ENCODE results near the gene MAPK1IP1L. TPM values are rescaled to one million over a fixed set of nuclear protein-coding genes. Genes with fewer than 3 reads are reported as not detected.

Gene MAPK1IP1L
- total and polyA plus RNA-seq, 2 of the 13 experiments (the other 11 are each of a cell fraction or from before 2014, with no cell fraction given), result 27.8 to 68.4 TPM

GRCh38 chr14:55051423-55052268, at the start of gene MAPK1IP1L (continued):
- TF ChIP-seq ZFP91 (CRISPR knock-in tag; IDR thresholded peaks at IDR 0.05; ENCODE audit: borderline replicate concordance) (peak; percentile 96), NR2C2 (CRISPR knock-in tag; IDR thresholded peaks at IDR 0.05; ENCODE audit: borderline replicate concordance) (peak; percentile 80), RCOR2 (CRISPR knock-in tag; IDR thresholded peaks at IDR 0.05) (0 out of 2 replicates have a peak, but pooled peaks have one; percentile 15), ZNF264 (CRISPR knock-in tag; IDR thresholded peaks at IDR 0.05) (peak; percentile 66), SNRNP70 (IDR thresholded peaks at IDR 0.05; ENCODE audit: low read depth, low read length) (no peak), XBP1 (CRISPR knock-in tag; IDR thresholded peaks at IDR 0.05) (no peak), KLF15 (CRISPR knock-in tag; IDR thresholded peaks at IDR 0.05; ENCODE audit: borderline replicate concordance) (no peak), ZNF460 (CRISPR knock-in tag; IDR thresholded peaks at IDR 0.05; ENCODE audit: borderline replicate concordance) (0 out of 2 replicates have a peak, but pooled peaks have one; percentile 9), HINFP (CRISPR knock-in tag; IDR thresholded peaks at IDR 0.05; ENCODE audit: low read depth) (peak; percentile 67; the same call in 1 of the 2 replicates), DNMT3B (CRISPR knock-in tag; conservative IDR thresholded peaks at IDR 0.05) (0 out of 2 replicates have a peak, but pooled peaks have one; percentile 36), ZNF567 (CRISPR knock-in tag; IDR thresholded peaks at IDR 0.05; ENCODE audit: borderline replicate concordance) (no peak; the same call in 1 of the 2 replicates), ATF3 (CRISPR knock-in tag; IDR thresholded peaks at IDR 0.05) (no peak), ZNF878 (CRISPR knock-in tag; IDR thresholded peaks at IDR 0.05) (peak; percentile 75; the same call in 1 of the 2 replicates), BRD4 (CRISPR knock-in tag; IDR thresholded peaks at IDR 0.05) (peak; percentile 87), FOXJ3 (CRISPR knock-in tag; IDR thresholded peaks at IDR 0.05; ENCODE audit: borderline replicate concordance) (no peak), TGIF2 (CRISPR knock-in tag; IDR thresholded peaks at IDR 0.05) (peak; percentile 68), CHD4 (IDR thresholded peaks at IDR 0.05; ENCODE audit: borderline replicate concordance, low read length) (no peak; the same call in 1 of the 2 replicates)
- TF ChIP-seq, protein P1, sequence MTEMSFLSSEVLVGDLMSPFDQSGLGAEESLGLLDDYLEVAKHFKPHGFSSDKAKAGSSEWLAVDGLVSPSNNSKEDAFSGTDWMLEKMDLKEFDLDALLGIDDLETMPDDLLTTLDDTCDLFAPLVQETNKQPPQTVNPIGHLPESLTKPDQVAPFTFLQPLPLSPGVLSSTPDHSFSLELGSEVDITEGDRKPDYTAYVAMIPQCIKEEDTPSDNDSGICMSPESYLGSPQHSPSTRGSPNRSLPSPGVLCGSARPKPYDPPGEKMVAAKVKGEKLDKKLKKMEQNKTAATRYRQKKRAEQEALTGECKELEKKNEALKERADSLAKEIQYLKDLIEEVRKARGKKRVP (CRISPR knock-in tag; IDR thresholded peaks at IDR 0.05), result no peak
- TF ChIP-seq, protein P2, sequence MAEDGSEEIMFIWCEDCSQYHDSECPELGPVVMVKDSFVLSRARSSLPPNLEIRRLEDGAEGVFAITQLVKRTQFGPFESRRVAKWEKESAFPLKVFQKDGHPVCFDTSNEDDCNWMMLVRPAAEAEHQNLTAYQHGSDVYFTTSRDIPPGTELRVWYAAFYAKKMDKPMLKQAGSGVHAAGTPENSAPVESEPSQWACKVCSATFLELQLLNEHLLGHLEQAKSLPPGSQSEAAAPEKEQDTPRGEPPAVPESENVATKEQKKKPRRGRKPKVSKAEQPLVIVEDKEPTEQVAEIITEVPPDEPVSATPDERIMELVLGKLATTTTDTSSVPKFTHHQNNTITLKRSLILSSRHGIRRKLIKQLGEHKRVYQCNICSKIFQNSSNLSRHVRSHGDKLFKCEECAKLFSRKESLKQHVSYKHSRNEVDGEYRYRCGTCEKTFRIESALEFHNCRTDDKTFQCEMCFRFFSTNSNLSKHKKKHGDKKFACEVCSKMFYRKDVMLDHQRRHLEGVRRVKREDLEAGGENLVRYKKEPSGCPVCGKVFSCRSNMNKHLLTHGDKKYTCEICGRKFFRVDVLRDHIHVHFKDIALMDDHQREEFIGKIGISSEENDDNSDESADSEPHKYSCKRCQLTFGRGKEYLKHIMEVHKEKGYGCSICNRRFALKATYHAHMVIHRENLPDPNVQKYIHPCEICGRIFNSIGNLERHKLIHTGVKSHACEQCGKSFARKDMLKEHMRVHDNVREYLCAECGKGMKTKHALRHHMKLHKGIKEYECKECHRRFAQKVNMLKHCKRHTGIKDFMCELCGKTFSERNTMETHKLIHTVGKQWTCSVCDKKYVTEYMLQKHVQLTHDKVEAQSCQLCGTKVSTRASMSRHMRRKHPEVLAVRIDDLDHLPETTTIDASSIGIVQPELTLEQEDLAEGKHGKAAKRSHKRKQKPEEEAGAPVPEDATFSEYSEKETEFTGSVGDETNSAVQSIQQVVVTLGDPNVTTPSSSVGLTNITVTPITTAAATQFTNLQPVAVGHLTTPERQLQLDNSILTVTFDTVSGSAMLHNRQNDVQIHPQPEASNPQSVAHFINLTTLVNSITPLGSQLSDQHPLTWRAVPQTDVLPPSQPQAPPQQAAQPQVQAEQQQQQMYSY (CRISPR knock-in tag; IDR thresholded peaks at IDR 0.05), result peak; percentile 94

Measured in HepG2 (cell line).